HEK293 (cell line): ENCODE data around the gene UNC5B.

ENCODE experiments used
- HOXC10 ChIP-seq: sonication (generic); formaldehyde crosslinking; IDR thresholded peaks from 2 replicates; pipeline ENCODE4 v1.8.1; 2023; ENCODE audit warnings: mild to moderate bottlenecking, missing genetic modification reagents
- IKZF3 ChIP-seq: fragments of 450-650 bp; IDR thresholded peaks from 2 replicates; pipeline ENCODE4 v1.5.0; 2018; ENCODE audit warnings: missing biosample characterization, mild to moderate bottlenecking, missing genetic modification characterization, moderate library complexity
- INSM2 ChIP-seq: fragments of 450-650 bp; formaldehyde crosslinking; IDR thresholded peaks from 2 replicates; pipeline ENCODE4 v1.5.1; 2016; ENCODE audit warnings: missing biosample characterization, missing genetic modification characterization
- KLF1 ChIP-seq: fragments of 450-650 bp; formaldehyde crosslinking; IDR thresholded peaks from 2 replicates; pipeline ENCODE4 v1.5.1; 2016; ENCODE audit warnings: missing biosample characterization, missing genetic modification characterization
- MYNN ChIP-seq: fragments of 450-650 bp; formaldehyde crosslinking; IDR thresholded peaks from 2 replicates; pipeline ENCODE4 v1.5.1; 2016; ENCODE audit warnings: missing biosample characterization, missing genetic modification characterization, borderline replicate concordance
- PRDM1 ChIP-seq: fragments of 450-650 bp; formaldehyde crosslinking; IDR thresholded peaks from 2 replicates; pipeline ENCODE4; 2016; ENCODE audit warnings: missing biosample characterization, missing genetic modification characterization
- SETDB1 ChIP-seq: IDR thresholded peaks from one replicate; pipeline ENCODE4 v1.6.1; 2017; ENCODE audit warnings: mild to moderate bottlenecking, low read length, moderate library complexity, mixed read lengths; ENCODE audit not compliant: insufficient read length
- YY2 ChIP-seq: fragments of 450-650 bp; formaldehyde crosslinking; IDR thresholded peaks from 2 replicates; pipeline ENCODE4 v1.5.1; 2016; ENCODE audit warnings: missing biosample characterization, missing genetic modification characterization
- ZBTB1 ChIP-seq: fragments of 450-650 bp; formaldehyde crosslinking; IDR thresholded peaks from 2 replicates; pipeline ENCODE4 v1.5.1; 2016; ENCODE audit warnings: missing biosample characterization, missing genetic modification characterization
- ZBTB17 ChIP-seq: fragments of 450-650 bp; formaldehyde crosslinking; IDR thresholded peaks from 2 replicates; pipeline ENCODE4 v1.5.1; 2016; ENCODE audit warnings: missing biosample characterization, missing genetic modification characterization
- ZBTB8A ChIP-seq: fragments of 450-650 bp; formaldehyde crosslinking; IDR thresholded peaks from 2 replicates; pipeline ENCODE4 v1.5.1; 2016; ENCODE audit warnings: missing biosample characterization, missing genetic modification characterization
- ZEB2 ChIP-seq: fragments of 450-650 bp; formaldehyde crosslinking; IDR thresholded peaks from 2 replicates; pipeline ENCODE4 v1.5.1; 2016; ENCODE audit warnings: missing biosample characterization, missing genetic modification characterization
- ZFHX2 ChIP-seq: fragments of 450-650 bp; formaldehyde crosslinking; conservative IDR thresholded peaks from 2 replicates; pipeline ENCODE4 v1.5.1; 2016; ENCODE audit warnings: missing biosample characterization, missing genetic modification characterization
- ZNF112 ChIP-seq: fragments of 450-650 bp; formaldehyde crosslinking; IDR thresholded peaks from 2 replicates; pipeline ENCODE4 v1.5.0; 2017; ENCODE audit warnings: missing biosample characterization, missing genetic modification characterization
- ZNF157 ChIP-seq: fragments of 450-650 bp; formaldehyde crosslinking; IDR thresholded peaks from 2 replicates; pipeline ENCODE4 v1.5.1; 2016; ENCODE audit warnings: missing biosample characterization, missing genetic modification characterization
- ZNF184 ChIP-seq: fragments of 450-650 bp; IDR thresholded peaks from 2 replicates; pipeline ENCODE4 v1.5.1; 2018; ENCODE audit warnings: missing biosample characterization, mild to moderate bottlenecking, missing genetic modification characterization
- ZNF19 ChIP-seq: fragments of 450-650 bp; formaldehyde crosslinking; IDR thresholded peaks from 2 replicates; pipeline ENCODE4; 2016; ENCODE audit warnings: missing biosample characterization, missing genetic modification characterization, low read depth
- ZNF2 ChIP-seq: fragments of 450-650 bp; formaldehyde crosslinking; IDR thresholded peaks from 2 replicates; pipeline ENCODE4 v1.5.1; 2016; ENCODE audit warnings: missing biosample characterization, missing genetic modification characterization
- ZNF23 ChIP-seq: fragments of 450-650 bp; formaldehyde crosslinking; IDR thresholded peaks from 2 replicates; pipeline ENCODE4 v1.5.1; 2016; ENCODE audit warnings: missing biosample characterization, missing genetic modification characterization, borderline replicate concordance
- ZNF280C ChIP-seq: fragments of 450-650 bp; formaldehyde crosslinking; IDR thresholded peaks from 2 replicates; pipeline ENCODE4 v1.5.1; 2016; ENCODE audit warnings: missing biosample characterization, missing genetic modification characterization
- ZNF292 ChIP-seq: fragments of 450-650 bp; formaldehyde crosslinking; IDR thresholded peaks from 2 replicates; pipeline ENCODE4 v1.5.1; 2016; ENCODE audit warnings: low read depth, missing biosample characterization, missing genetic modification characterization, borderline replicate concordance
- ZNF341 ChIP-seq: fragments of 450-650 bp; formaldehyde crosslinking; IDR thresholded peaks from 2 replicates; pipeline ENCODE4; 2016; ENCODE audit warnings: low read depth, missing biosample characterization, missing genetic modification characterization
- ZNF354C ChIP-seq: fragments of 450-650 bp; formaldehyde crosslinking; IDR thresholded peaks from 2 replicates; pipeline ENCODE4 v1.5.1; 2016; ENCODE audit warnings: missing biosample characterization, missing genetic modification characterization, low read depth, borderline replicate concordance
- ZNF561 ChIP-seq: fragments of 450-650 bp; IDR thresholded peaks from 2 replicates; pipeline ENCODE4 v1.5.1; 2018; ENCODE audit warnings: missing biosample characterization, missing genetic modification characterization, borderline replicate concordance
- ZNF596 ChIP-seq: fragments of 450-650 bp; IDR thresholded peaks from 2 replicates; pipeline ENCODE4 v1.5.0; 2018; ENCODE audit warnings: missing biosample characterization, mild to moderate bottlenecking, missing genetic modification characterization, moderate library complexity
- ZNF658 ChIP-seq: fragments of 450-650 bp; formaldehyde crosslinking; IDR thresholded peaks from 2 replicates; pipeline ENCODE4; 2016; ENCODE audit warnings: missing biosample characterization, missing genetic modification characterization
- ZNF692 ChIP-seq: fragments of 450-650 bp; formaldehyde crosslinking; IDR thresholded peaks from 2 replicates; pipeline ENCODE4 v1.5.1; 2016; ENCODE audit warnings: missing biosample characterization, missing genetic modification characterization
- ZNF837 ChIP-seq: fragments of 450-650 bp; formaldehyde crosslinking; IDR thresholded peaks from 2 replicates; pipeline ENCODE4 v1.5.1; 2016; ENCODE audit warnings: missing biosample characterization, missing genetic modification characterization
- TF ChIP-seq, protein P1 (sequence below): fragments of 450-650 bp; IDR thresholded peaks from 2 replicates; pipeline ENCODE4 v1.5.1; 2018; ENCODE audit warnings: missing biosample characterization, missing genetic modification characterization
- TF ChIP-seq, protein P2 (sequence below): fragments of 450-650 bp; formaldehyde crosslinking; IDR thresholded peaks from 2 replicates; pipeline ENCODE4 v1.5.1; 2016; ENCODE audit warnings: missing biosample characterization, missing genetic modification characterization, borderline replicate concordance

Gene UNC5B

GRCh38 chr10:71260622-71261325, 48.4 kb downstream of the UNC5B start (continued):
- no peak for TF ChIP-seq ZNF19 (tag by site-specific recombination)
- no peak for TF ChIP-seq KLF1
- no peak for TF ChIP-seq ZEB2 (tag by site-specific recombination)
- no peak for TF ChIP-seq ZNF280C (tag by site-specific recombination)
- no peak for TF ChIP-seq ZBTB1 (tag by site-specific recombination)
- TF ChIP-seq SETDB1: no peak
- peak; percentile 83 for TF ChIP-seq ZFHX2 (tag by site-specific recombination)
- no peak for TF ChIP-seq ZNF23 (tag by site-specific recombination)
- no peak for TF ChIP-seq YY2 (tag by site-specific recombination)
- TF ChIP-seq, protein P1, sequence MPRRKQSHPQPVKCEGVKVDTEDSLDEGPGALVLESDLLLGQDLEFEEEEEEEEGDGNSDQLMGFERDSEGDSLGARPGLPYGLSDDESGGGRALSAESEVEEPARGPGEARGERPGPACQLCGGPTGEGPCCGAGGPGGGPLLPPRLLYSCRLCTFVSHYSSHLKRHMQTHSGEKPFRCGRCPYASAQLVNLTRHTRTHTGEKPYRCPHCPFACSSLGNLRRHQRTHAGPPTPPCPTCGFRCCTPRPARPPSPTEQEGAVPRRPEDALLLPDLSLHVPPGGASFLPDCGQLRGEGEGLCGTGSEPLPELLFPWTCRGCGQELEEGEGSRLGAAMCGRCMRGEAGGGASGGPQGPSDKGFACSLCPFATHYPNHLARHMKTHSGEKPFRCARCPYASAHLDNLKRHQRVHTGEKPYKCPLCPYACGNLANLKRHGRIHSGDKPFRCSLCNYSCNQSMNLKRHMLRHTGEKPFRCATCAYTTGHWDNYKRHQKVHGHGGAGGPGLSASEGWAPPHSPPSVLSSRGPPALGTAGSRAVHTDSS (tag by site-specific recombination): no peak
- no peak; the same call in 1 of the 2 replicates for TF ChIP-seq IKZF3
- peak; percentile 87 for TF ChIP-seq ZBTB8A (tag by site-specific recombination)
- no peak for TF ChIP-seq MYNN (tag by site-specific recombination)
- TF ChIP-seq INSM2 (tag by site-specific recombination): no peak
- no peak for TF ChIP-seq ZNF112
- TF ChIP-seq ZNF658: no peak
- no peak for TF ChIP-seq ZNF561 (tag by site-specific recombination)
- peak; percentile 92 for TF ChIP-seq ZBTB17 (tag by site-specific recombination)
- no peak for TF ChIP-seq ZNF837 (tag by site-specific recombination)
- no peak for TF ChIP-seq ZNF292 (tag by site-specific recombination)
- no peak for TF ChIP-seq HOXC10 (CRISPR knock-in tag)
- TF ChIP-seq, protein P2, sequence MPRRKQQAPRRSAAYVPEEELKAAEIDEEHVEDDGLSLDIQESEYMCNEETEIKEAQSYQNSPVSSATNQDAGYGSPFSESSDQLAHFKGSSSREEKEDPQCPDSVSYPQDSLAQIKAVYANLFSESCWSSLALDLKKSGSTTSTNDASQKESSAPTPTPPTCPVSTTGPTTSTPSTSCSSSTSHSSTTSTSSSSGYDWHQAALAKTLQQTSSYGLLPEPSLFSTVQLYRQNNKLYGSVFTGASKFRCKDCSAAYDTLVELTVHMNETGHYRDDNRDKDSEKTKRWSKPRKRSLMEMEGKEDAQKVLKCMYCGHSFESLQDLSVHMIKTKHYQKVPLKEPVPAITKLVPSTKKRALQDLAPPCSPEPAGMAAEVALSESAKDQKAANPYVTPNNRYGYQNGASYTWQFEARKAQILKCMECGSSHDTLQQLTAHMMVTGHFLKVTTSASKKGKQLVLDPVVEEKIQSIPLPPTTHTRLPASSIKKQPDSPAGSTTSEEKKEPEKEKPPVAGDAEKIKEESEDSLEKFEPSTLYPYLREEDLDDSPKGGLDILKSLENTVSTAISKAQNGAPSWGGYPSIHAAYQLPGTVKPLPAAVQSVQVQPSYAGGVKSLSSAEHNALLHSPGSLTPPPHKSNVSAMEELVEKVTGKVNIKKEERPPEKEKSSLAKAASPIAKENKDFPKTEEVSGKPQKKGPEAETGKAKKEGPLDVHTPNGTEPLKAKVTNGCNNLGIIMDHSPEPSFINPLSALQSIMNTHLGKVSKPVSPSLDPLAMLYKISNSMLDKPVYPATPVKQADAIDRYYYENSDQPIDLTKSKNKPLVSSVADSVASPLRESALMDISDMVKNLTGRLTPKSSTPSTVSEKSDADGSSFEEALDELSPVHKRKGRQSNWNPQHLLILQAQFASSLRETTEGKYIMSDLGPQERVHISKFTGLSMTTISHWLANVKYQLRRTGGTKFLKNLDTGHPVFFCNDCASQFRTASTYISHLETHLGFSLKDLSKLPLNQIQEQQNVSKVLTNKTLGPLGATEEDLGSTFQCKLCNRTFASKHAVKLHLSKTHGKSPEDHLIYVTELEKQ (tag by site-specific recombination): no peak
- no peak for TF ChIP-seq ZNF2 (tag by site-specific recombination)
- TF ChIP-seq ZNF692 (tag by site-specific recombination): no peak
- no peak for TF ChIP-seq ZNF157
- no peak for TF ChIP-seq ZNF184
- peak; percentile 84 for TF ChIP-seq ZNF341 (tag by site-specific recombination)
- TF ChIP-seq ZNF354C (tag by site-specific recombination): no peak
- TF ChIP-seq ZNF596: no peak
- TF ChIP-seq PRDM1 (tag by site-specific recombination): no peak
